ENCODE results near the gene CCNI2.

- TF ChIP-seq MYBL2 (IDR thresholded peaks at IDR 0.05; ENCODE audit: low read depth) (no peak), MYBL2 (CRISPR knock-in tag; IDR thresholded peaks at IDR 0.05; ENCODE audit: borderline replicate concordance) (no peak), ZFP36 (IDR thresholded peaks at IDR 0.05; ENCODE audit: low read depth, low read length, partially characterized antibody) (no peak)
Observed at GRCh38 chr5:132737982-132738681, 9.1 kb upstream of the CCNI2 start.

Measured in K562 (cell line).